GM18861 (cell line): ENCODE data around the gene SMAP2.

Source experiments
- ATAC-seq: cut with Tn5 transposase; IDR thresholded peaks from one replicate; pipeline ENCODE4 v1.9.1; 2021; ENCODE audit not compliant: unreplicated experiment

Gene SMAP2

GRCh38 chr1:40416709-40417108 is 43.2 kb downstream of the SMAP2 start:
- ATAC-seq, result no peak

GRCh38 chr1:40421431-40422384 is 48.2 kb downstream of the SMAP2 start:
- no peak for ATAC-seq

- ATAC-seq, result no peak
Observed at GRCh38 chr1:40422630-40423263, 49.2 kb downstream of the SMAP2 start.

- ATAC-seq, result no peak
Observed at GRCh38 chr1:40423264-40423642, 49.7 kb downstream of the SMAP2 start.

GRCh38 chr1:40423951-40424618 is 50.6 kb downstream of the SMAP2 start:
- ATAC-seq, result no peak

GRCh38 chr1:40425198-40425597 is 51.7 kb downstream of the SMAP2 start:
- ATAC-seq, result no peak

- no peak for ATAC-seq
Observed at GRCh38 chr1:40431385-40431784, 57.9 kb downstream of the SMAP2 start.

GRCh38 chr1:40432644-40433390 is 59.3 kb downstream of the SMAP2 start:
- ATAC-seq, result no peak

GRCh38 chr1:40435471-40435870 is 61.9 kb downstream of the SMAP2 start:
- ATAC-seq, result no peak

GRCh38 chr1:40435876-40436275 is 62.3 kb downstream of the SMAP2 start:
- ATAC-seq, result no peak

- ATAC-seq, result no peak
Observed at GRCh38 chr1:40438391-40439015, 65.0 kb downstream of the SMAP2 start.

GRCh38 chr1:40439247-40439646 is 65.7 kb downstream of the SMAP2 start:
- ATAC-seq, result no peak

- peak; percentile 71 for ATAC-seq
Observed at GRCh38 chr1:40449684-40450494, 76.4 kb downstream of the SMAP2 start, which contains the start of gene ZFP69B. Gene ZFP69B, plus strand, starts transcription at chr1:40450476. Its CDS starts 486 bp downstream, at chr1:40450962.

- ATAC-seq, result peak; percentile 39
Observed at GRCh38 chr1:40450495-40451237, 77.1 kb downstream of the SMAP2 start.

- no peak for ATAC-seq
Observed at GRCh38 chr1:40451238-40451585, 77.7 kb downstream of the SMAP2 start.

- no peak for ATAC-seq
Observed at GRCh38 chr1:40454873-40455272, 81.3 kb downstream of the SMAP2 start.

GRCh38 chr1:40462956-40463590 is 89.5 kb downstream of the SMAP2 start:
- no peak for ATAC-seq

- no peak for ATAC-seq
Observed at GRCh38 chr1:40469327-40469726, 95.8 kb downstream of the SMAP2 start.
